KG1 (cell line): ENCODE measurements around the gene FASTK.
A peak's percentile ranks its signal among the peaks of the same experiment; 100 is the strongest.

ENCODE experiments used
- DNase-seq: peaks from one replicate; lab custom pipeline; 2025; lab: John Stamatoyannopoulos, UW

Gene FASTK

GRCh38 chr7:151063212-151063561, 17.4 kb downstream of the FASTK start:
- DNase-seq, result no peak

GRCh38 chr7:151062399-151063211, 18.0 kb downstream of the FASTK start:
- DNase-seq, result no peak

- no peak for DNase-seq
Measured at GRCh38 chr7:151062111-151062398, 18.6 kb downstream of the FASTK start.

- no peak for DNase-seq
Measured at GRCh38 chr7:151061213-151062110, 19.1 kb downstream of the FASTK start.

- DNase-seq, result no peak
Measured at GRCh38 chr7:151060416-151061212, 20.0 kb downstream of the FASTK start.

GRCh38 chr7:151060113-151060415, 20.5 kb downstream of the FASTK start:
- DNase-seq, result no peak

- no peak for DNase-seq
Measured at GRCh38 chr7:151059367-151060112, 21.1 kb downstream of the FASTK start, which contains the start of gene SLC4A2. Gene SLC4A2, plus strand, starts transcription at chr7:151059589. Its CDS starts 2,399 bp downstream, at chr7:151061988.

- DNase-seq, result no peak
Measured at GRCh38 chr7:151058781-151059366, 21.7 kb downstream of the FASTK start.

- DNase-seq, result peak; percentile 75
Measured at GRCh38 chr7:151057989-151058780, 22.4 kb downstream of the FASTK start.

GRCh38 chr7:151057506-151057988, 23.1 kb downstream of the FASTK start, which contains the start of gene CDK5:
Gene CDK5, minus strand, starts transcription at chr7:151057897. Its CDS starts 49 bp downstream, at chr7:151057848.
- no peak for DNase-seq

GRCh38 chr7:151056666-151057505, 23.7 kb downstream of the FASTK start:
- no peak for DNase-seq

GRCh38 chr7:151056283-151056665, 24.3 kb downstream of the FASTK start:
- DNase-seq, result no peak

- no peak for DNase-seq
Measured at GRCh38 chr7:151053751-151054150, 26.9 kb downstream of the FASTK start.

- DNase-seq, result no peak
Measured at GRCh38 chr7:151053096-151053495, 27.5 kb downstream of the FASTK start.

GRCh38 chr7:151051108-151051507, 29.5 kb downstream of the FASTK start:
- no peak for DNase-seq

- no peak for DNase-seq
Measured at GRCh38 chr7:151048911-151049463, 31.6 kb downstream of the FASTK start.

GRCh38 chr7:151047976-151048815, 32.4 kb downstream of the FASTK start, which contains the start of gene ASIC3:
Gene ASIC3, plus strand, starts transcription at chr7:151048531. Its CDS starts 355 bp downstream, at chr7:151048886.
- no peak for DNase-seq
